GM19099 (cell line): ENCODE measurements around the gene CCDC33.
A peak's percentile ranks its signal among the peaks of the same experiment; 100 is the strongest.

Experiments
- POLR2A ChIP-seq: IDR thresholded peaks from 3 replicates; pipeline ENCODE4 v1.6.1; 2011; ENCODE audit warnings: low read depth; ENCODE audit not compliant: insufficient read length; ENCODE audit errors: extremely low read depth

CCDC33 gene

GRCh38 chr15:74384881-74385643, 148.9 kb downstream of the CCDC33 start:
- peak; percentile 80 for TF ChIP-seq POLR2A

GRCh38 chr15:74385733-74386132, 149.6 kb downstream of the CCDC33 start:
- TF ChIP-seq POLR2A, result no peak
